SK-MEL-5 (cell line): ENCODE measurements around the gene C9orf152. TPM values are rescaled to one million over a fixed set of nuclear protein-coding genes. Genes with fewer than 3 reads are reported as not detected.

Source experiments
- DNase-seq: peaks from one replicate; pipeline ENCODE4 v3.0.0-alpha.2; 2016; ENCODE audit warnings: low read depth, low spot score
- in situ Hi-C: cut with HindIII; loops from 2 replicates; pipeline ENCODE4 v1.10.0; 2016; ENCODE audit warnings: low sequenced_read_pairs, high pct_unique_total_duplicates, low pct_unique_long_range_greater_than_20kb
- total RNA-seq: library from RNA; depleted of rRNA; stranded (reverse); fragments of >200 nt; shearing (Covaris generic); gene quantifications from 2 replicates; pipeline ENCODE4 v1.2.3, GENCODE V29; 2014

The C9orf152 gene
- total RNA-seq, 1 experiment from 2014 or later: not detected

GRCh38 chr9:110189559-110190320 lies 18.2 kb downstream of the C9orf152 start:
- DNase-seq: no peak
- in situ Hi-C loops: no loop called here

DNA sequence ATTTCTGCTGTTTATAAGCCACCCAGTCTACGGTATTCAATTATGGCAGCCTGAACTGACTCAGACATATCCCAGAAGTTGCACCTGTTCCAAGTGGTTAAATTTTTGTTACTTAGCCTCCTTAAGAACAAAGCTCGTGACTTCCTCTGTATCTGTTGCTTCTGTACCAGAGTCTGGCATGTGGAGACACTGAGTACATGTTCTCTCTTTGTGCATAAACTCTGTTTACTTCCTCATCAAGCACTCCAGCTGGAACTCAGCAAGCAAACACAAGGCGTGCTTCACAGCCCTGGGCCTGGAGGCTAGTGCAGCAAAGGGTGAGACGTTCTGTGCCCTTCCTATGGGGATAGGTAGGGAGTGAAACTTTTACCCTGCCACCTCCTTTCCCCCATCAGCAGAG lies 19.0 kb downstream of the C9orf152 start:
- no peak for DNase-seq
- in situ Hi-C loops: no loop called here

GRCh38 chr9:110188101-110188500 lies 19.9 kb downstream of the C9orf152 start:
- DNase-seq: no peak
- in situ Hi-C loops: no loop called here

GRCh38 chr9:110187126-110187525 lies 20.8 kb downstream of the C9orf152 start:
- in situ Hi-C loops: no loop called here
- DNase-seq: peak; percentile 75

DNA sequence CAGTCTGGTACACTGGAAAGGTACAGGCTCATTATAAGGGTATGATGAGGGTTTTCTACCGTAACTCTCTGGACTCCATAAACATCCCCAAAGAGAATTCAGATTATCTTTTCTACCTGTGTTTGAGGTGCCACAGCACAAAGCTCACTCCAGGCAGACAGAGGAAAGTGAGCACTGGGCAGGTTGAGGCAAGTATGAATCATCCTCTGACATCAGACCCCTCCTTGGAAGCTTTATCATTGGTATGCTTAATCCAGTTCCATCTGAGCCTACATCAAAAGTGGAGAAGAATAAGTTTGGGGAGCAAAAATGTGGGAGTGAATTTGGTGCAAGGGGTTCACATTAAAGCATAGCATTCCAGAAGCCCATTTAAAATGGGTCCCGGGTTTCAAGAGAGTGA lies 21.7 kb downstream of the C9orf152 start:
- in situ Hi-C loops: no loop called here

DNA sequence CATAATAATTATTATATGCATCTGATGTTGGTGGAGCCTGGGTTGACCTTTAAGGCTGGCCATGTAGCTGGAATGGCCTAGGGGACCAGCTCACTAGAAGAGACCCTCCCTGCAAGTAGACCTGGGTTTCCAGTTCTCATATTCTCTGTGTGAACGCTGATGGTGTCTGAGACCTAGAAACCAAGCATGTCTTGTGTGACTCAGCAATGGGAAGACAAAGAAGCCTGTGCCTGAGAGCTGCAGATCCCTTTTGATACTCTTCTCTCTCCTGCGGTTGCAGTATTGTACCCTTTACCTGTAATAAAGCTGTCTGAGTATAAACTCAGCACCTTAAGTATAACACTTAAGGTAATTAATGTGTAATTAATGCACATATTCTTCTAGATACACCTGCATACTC lies 22.2 kb downstream of the C9orf152 start:
- in situ Hi-C loops: no loop called here
- DNase-seq: no peak

More for the DNA sequence above, 21.7 kb downstream of the C9orf152 start:
- DNase-seq: no peak

GRCh38 chr9:110183208-110184145 lies 24.5 kb downstream of the C9orf152 start:
- in situ Hi-C loops: no loop called here

DNA sequence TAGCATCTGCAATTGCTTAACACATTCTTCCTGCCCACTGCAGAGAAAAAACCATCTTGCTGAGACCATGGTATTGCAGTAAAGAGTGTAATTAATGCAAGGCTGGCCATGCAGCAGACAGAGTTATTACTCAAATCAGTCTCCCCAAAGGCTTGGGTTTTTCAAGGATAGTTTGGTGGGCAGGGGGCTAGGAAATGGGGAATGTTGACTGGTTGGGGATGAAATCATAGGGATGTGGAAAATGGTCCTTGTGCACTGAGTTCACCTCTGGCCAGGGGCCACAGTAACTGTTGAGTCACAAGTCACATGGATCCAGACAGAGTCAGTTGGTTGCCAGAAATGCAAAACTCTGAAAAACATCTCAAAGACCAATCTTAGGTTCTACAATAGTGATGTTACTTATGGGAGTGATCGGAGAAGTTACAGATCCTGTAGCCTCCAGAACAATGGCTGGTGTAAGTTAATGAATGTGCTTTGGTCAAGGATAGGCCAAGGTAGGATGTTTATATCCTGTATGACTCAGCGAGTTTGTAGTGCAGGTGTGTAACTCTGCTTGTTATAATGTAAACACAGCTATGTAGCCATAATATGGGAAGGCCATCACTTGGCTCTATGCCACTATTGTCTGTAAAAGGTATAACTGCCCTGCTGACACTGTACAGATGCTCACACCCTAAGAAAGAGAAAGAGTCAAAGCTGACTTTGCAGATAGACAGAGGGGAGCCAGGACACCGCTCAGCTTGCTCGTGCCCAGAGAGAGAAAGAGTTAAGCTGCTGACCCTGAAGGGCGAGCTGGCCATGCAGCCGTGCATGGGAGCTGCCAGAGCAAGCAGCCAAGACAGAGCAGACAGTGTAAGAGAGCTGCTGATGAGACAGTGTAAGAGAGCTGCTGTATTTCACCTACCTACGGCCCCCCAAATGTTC lies 27.2 kb downstream of the C9orf152 start:
- no peak for DNase-seq
- in situ Hi-C loops: no loop called here

More at GRCh38 chr9:110183208-110184145, 24.5 kb downstream of the C9orf152 start:
- DNase-seq: peak; percentile 83

DNA sequence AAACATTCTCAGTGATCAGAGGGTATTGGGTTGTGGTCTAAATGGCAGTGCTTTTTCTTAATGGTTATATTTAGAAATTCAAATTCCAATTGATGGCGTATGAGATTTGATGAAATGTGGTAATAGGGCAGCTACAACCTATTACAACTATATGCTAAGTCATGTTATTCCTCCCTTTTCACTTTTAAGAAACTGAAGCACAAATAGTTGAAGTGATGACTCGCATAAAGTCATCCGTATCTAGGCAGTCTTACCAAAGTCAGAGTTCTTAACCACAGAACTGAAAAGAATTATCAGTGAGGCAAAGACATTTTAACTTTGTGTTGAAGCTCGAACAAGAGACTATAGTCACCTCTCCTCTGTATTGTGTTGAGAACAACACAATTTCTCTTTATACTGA lies 28.2 kb downstream of the C9orf152 start:
- in situ Hi-C loops: no loop called here
- no peak for DNase-seq

GRCh38 chr9:110178281-110178680 lies 29.7 kb downstream of the C9orf152 start:
- no peak for DNase-seq
- in situ Hi-C loops: no loop called here

DNA sequence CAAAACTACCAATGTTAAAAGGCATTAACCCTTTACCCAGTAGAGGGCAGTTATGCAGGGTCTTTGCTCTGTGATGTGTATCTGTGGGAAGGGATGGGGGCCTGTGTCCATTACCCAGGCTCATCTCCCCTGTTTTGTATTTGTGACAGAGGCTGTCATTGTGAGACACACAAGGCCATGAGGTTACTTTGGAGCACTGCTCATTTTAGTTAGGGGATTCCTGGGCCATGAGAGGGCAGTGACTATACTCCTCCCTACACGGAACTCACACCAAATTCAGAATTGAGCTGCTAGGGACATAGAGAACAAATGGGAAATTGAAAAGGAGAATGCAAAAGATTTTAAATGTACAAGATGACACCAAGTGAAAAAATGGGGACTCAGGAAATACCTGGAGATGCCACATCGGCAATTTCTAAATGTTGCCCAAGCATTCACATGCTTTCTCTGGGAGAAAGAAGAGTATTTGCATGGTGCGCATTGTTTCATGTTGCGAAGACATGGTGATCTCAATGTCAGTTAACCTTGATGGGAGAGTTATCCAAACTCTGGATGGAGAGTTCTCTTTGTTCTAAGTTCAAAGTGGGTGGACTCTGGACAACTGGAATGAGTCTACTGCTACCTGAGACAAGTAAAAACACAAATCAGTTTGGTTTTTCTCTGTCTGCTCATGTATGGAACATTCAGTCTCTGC lies 32.5 kb downstream of the C9orf152 start:
- in situ Hi-C loops: no loop called here
- DNase-seq: no peak

- DNase-seq: no peak
- in situ Hi-C loops: no loop called here
Measured at GRCh38 chr9:110173322-110173642, 34.7 kb downstream of the C9orf152 start.

DNA sequence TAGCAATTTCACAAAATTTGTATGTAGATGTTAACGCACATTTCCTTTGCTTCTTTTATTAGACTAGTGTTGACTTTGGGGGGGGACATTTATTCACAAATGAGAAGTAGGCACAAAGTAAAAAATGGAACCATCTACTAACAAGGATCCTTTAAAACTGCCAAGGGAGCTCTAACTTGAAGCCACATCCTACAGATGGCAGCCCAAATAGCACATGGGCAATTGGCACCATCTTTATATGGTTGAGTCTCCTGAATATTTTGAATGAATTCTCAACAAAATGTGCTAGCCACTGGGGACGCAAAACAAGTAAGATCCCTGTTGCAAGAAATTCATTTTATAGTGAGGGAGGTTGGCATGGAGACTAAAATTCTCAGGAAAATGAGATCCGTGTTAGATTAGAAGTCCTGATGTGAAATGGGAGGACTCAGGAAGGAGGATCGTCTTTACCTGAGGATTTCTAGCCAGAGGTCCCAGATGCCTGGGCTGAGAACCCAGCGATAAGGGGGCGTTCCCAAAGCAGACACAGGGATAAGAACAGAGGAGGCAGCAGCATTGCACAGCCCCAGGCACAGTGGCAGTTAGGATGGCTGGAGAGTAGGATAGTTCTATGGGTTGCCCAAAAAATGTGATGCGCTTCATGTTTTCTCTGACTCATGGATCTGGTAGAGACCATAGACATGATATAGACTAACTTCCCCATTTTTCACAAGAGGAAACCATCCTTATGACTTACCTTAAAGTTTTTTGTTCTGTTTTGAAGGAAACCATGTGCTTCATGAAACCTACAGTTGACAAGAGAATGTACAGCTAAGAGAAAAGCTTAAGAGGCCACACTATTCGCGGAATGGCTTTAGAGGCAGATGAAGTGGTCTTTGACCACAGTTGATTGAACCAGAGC lies 37.4 kb downstream of the C9orf152 start:
- no peak for DNase-seq
- in situ Hi-C loops: no loop called here

GRCh38 chr9:110168486-110168885 lies 39.5 kb downstream of the C9orf152 start:
- in situ Hi-C loops: no loop called here
- DNase-seq: no peak

DNA sequence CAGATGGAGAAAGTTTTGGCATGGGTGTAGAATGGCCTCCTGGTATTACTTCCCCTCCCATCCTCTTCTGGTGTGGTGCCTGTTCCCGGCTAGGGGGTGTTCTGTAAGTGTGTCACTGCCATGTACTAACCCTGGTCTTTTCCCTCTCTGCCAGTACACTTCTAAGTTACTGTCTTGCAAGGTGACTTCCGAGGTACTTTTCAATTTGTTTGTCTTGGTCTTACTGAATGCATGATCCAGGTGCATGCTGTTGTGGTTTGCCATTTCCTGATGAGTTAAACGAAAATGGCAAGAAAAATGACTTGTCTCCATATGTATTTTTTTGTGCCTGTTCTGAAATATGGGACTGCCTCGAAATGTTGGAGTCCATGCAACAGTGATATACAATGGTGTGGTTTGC lies 46.0 kb downstream of the C9orf152 start:
- no peak for DNase-seq
- in situ Hi-C loops: no loop called here

- in situ Hi-C loops: no loop called here
- DNase-seq: no peak
Measured at GRCh38 chr9:110160685-110161084, 47.3 kb downstream of the C9orf152 start.
